Erythroblast (primary cell): Measurements from ENCODE around the gene PIP4K2A.

Source experiments
- GATA1 ChIP-seq: IDR thresholded peaks from 2 replicates; pipeline ENCODE4 v1.6.1; 2011; ENCODE audit warnings: low read depth, mild to moderate bottlenecking, control low read depth, low read length, moderate library complexity
- POLR2A ChIP-seq: IDR thresholded peaks from 2 replicates; pipeline ENCODE4 v1.6.1; 2011; ENCODE audit warnings: mild to moderate bottlenecking, low read length

DNA sequence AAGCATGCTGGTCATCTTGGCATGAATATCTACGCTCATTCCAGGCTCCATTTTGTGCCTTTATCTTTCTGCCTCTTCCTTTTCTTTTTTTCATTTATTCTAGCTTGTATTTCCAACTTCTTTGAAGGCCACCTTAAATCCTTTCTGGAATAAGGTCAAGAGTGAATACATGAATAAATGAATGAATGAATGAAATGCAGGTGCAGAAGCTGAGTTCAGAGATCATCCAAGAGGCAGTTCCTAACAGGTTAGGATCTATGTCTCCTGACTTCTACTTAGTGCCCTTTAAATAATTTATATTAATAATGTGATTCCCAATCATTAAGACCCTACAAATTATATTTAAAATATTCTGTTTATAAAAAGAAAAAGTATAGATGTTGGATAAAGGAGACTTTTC is 125.9 kb downstream of the PIP4K2A start:
- TF ChIP-seq POLR2A (no peak), GATA1 (no peak)
